A549 (cell line): ENCODE data around the gene TOB1. TPM values are rescaled to one million over a fixed set of nuclear protein-coding genes. Genes with fewer than 3 reads are reported as not detected.

Experiments used
- ATAC-seq, 2 experiments: fragments of 200-7000 bp in 1 of 2; fragments of >200 bp in 1 of 2; cut with Nextera tagmentation in 1 of 2; cut with Tn5 transposase in 1 of 2; 3 replicates each; pipeline versions ENCODE4 v1.8.0 to v1.9.1; 2018 to 2020; ENCODE audit warnings: mild to moderate bottlenecking in 1 of 2, moderate library complexity in 1 of 2
- CTCF ChIA-PET: fragments of 300-600 bp; sonication (Branson Sonifier 250); formaldehyde crosslinking; extraction: SDS; loops from one replicate; lab custom pipeline; 2021; ENCODE audit warnings: antibody characterized with exemption, inconsistent platforms; lab: Yijun Ruan, JAX
- POLR2A ChIA-PET: fragments of 350-600 bp; formaldehyde crosslinking; extraction: SDS; loops from one replicate; lab custom pipeline; 2021; ENCODE audit warnings: antibody characterized with exemption, inconsistent platforms; lab: Yijun Ruan, JAX
- DNase-seq, 2 experiments: peaks; one replicate each; pipeline versions ENCODE4 v3.0.0 to v3.0.0-alpha.2; 2011 to 2016; ENCODE audit warnings: low read depth in 1 of 2, low spot score in 1 of 2
- FAIRE-seq: peaks from 2 replicates; lab custom pipeline; 2011; peaks lifted over from hg19 to GRCh38; lab: Jason Lieb, UNC
- H3K27ac ChIP-seq, 2 experiments: fragments of >200 bp; sonication (Bioruptor Twin); formaldehyde crosslinking; 3 replicates each; pipeline ENCODE4 v1.5.1; 2016 to 2017
- H3K4me1 ChIP-seq: fragments of >200 bp; sonication (Bioruptor Twin); formaldehyde crosslinking; 3 replicates; pipeline ENCODE4 v1.6.1; 2016
- H3K4me2 ChIP-seq: fragments of >200 bp; sonication (Bioruptor Twin); formaldehyde crosslinking; 3 replicates; pipeline ENCODE4 v1.6.1; 2016
- H3K4me3 ChIP-seq: fragments of >200 bp; sonication (Bioruptor Twin); formaldehyde crosslinking; 3 replicates; pipeline ENCODE4 v1.5.1; 2016
- H3K9me3 ChIP-seq: fragments of >200 bp; sonication (Bioruptor Twin); formaldehyde crosslinking; 3 replicates; pipeline ENCODE4 v1.6.1; 2016
- ATOH8 ChIP-seq: fragments of 250-450 bp; sonication (Bioruptor Pico); IDR thresholded peaks from 2 replicates; pipeline ENCODE4 v1.5.0; 2020; ENCODE audit warnings: low read depth, mild to moderate bottlenecking, moderate library complexity
- CBX2 ChIP-seq: fragments of 200-600 bp; sonication (generic); IDR thresholded peaks from 2 replicates; pipeline ENCODE4 v1.6.1; 2016; ENCODE audit warnings: low read depth, mild to moderate bottlenecking, borderline replicate concordance
- CHD2 ChIP-seq: fragments of 150-350 bp; IDR thresholded peaks from 2 replicates; pipeline ENCODE4 v1.6.1; 2014; ENCODE audit warnings: low read length; ENCODE audit not compliant: partially characterized antibody
- EHF ChIP-seq: fragments of 250-450 bp; sonication (Bioruptor Pico); IDR thresholded peaks from 2 replicates; pipeline ENCODE4 v1.5.0; 2020; ENCODE audit warnings: mild to moderate bottlenecking
- ELK1 ChIP-seq: fragments of 150-350 bp; IDR thresholded peaks from 2 replicates; pipeline ENCODE4 v1.6.1; 2014; ENCODE audit warnings: low read depth, mild to moderate bottlenecking, low read length
- FOSB ChIP-seq: fragments of 250-450 bp; sonication (Bioruptor Pico); IDR thresholded peaks from 2 replicates; pipeline ENCODE4 v1.5.0; 2020; ENCODE audit warnings: mild to moderate bottlenecking, moderate library complexity
- FOSL2 ChIP-seq, 2 experiments: fragments of 450-650 bp in 1 of 2; fragments of >200 bp in 1 of 2; sonication (Bioruptor Twin) in 1 of 2; formaldehyde crosslinking; IDR thresholded peaks; 2 replicates each; pipeline versions ENCODE4 v1.5.0 to v1.6.1; 2016 to 2020; ENCODE audit warnings: mild to moderate bottlenecking in 1 of 2, moderate library complexity in 1 of 2
- FOXS1 ChIP-seq: fragments of 250-450 bp; sonication (Bioruptor Pico); IDR thresholded peaks from 2 replicates; pipeline ENCODE4 v1.5.0; 2020; ENCODE audit warnings: mild to moderate bottlenecking, moderate library complexity
- HDAC2 ChIP-seq: fragments of 200-600 bp; sonication (generic); IDR thresholded peaks from 2 replicates; pipeline ENCODE4 v1.6.1; 2016
- JUNB ChIP-seq: fragments of >200 bp; sonication (Bioruptor Twin); formaldehyde crosslinking; IDR thresholded peaks from 2 replicates; pipeline ENCODE4 v1.6.1; 2016
- MAX ChIP-seq: IDR thresholded peaks from 2 replicates; pipeline ENCODE4 v1.6.1; 2012
- MYC ChIP-seq: IDR thresholded peaks from 2 replicates; pipeline ENCODE4 v1.6.1; 2012; ENCODE audit warnings: mild to moderate bottlenecking, inconsistent platforms, low read length, improper control_type of control experiment, borderline replicate concordance
- PBX3 ChIP-seq: IDR thresholded peaks from 2 replicates; pipeline ENCODE4 v1.6.1; 2012
- POLR2A ChIP-seq: IDR thresholded peaks from 2 replicates; pipeline ENCODE4 v1.6.1; 2012; ENCODE audit warnings: mild to moderate bottlenecking, low read length
- RAD21 ChIP-seq, 2 experiments: fragments of >200 bp in 1 of 2; sonication (Bioruptor Twin) in 1 of 2; formaldehyde crosslinking in 1 of 2; IDR thresholded peaks in 1 of 2; conservative IDR thresholded peaks in 1 of 2; 2 replicates in 1 of 2; 3 replicates in 1 of 2; pipeline ENCODE4 v1.6.1; 2012 to 2018; ENCODE audit warnings: inconsistent platforms in 1 of 2
- RFX5 ChIP-seq: fragments of 450-650 bp; IDR thresholded peaks from 2 replicates; pipeline ENCODE4 v1.7.1; 2014; ENCODE audit warnings: antibody characterized with exemption, mild to moderate bottlenecking, moderate library complexity
- SREBF2 ChIP-seq: fragments of 450-650 bp; IDR thresholded peaks from 2 replicates; pipeline ENCODE4 v1.6.1; 2014; ENCODE audit warnings: mild to moderate bottlenecking, moderate library complexity
- TFCP2L1 ChIP-seq: fragments of 250-450 bp; sonication (Bioruptor Pico); IDR thresholded peaks from 2 replicates; pipeline ENCODE4 v1.5.0; 2021; ENCODE audit warnings: mild to moderate bottlenecking
- ZC3H11A ChIP-seq: fragments of 450-650 bp; IDR thresholded peaks from 2 replicates; pipeline ENCODE4 v1.6.1; 2014; ENCODE audit warnings: antibody characterized with exemption, mild to moderate bottlenecking
- ZFP36 ChIP-seq: fragments of 450-650 bp; IDR thresholded peaks from 2 replicates; pipeline ENCODE4 v1.6.1; 2014; ENCODE audit warnings: borderline replicate concordance; ENCODE audit not compliant: partially characterized antibody
- WGBS: methylation state at CpG from one replicate; pipeline ENCODE4 v1.1.6; 2017; ENCODE audit errors: missing lambda C conversion rate; 5-methylcytosine and 5-hydroxymethylcytosine counted together
- polyA plus RNA-seq, 4 experiments: library from polyadenylated mRNA; depleted of rRNA in 3 of 4; stranded (reverse); fragments of >200 nt; fragmentation: RNase III in 1 of 4; extraction: RNeasy Plus Mini Kit Qiagen cat#74134 plus additional on column Dnase treatment in 1 of 4; gene quantifications; 2 replicates in 3 of 4; 3 replicates in 1 of 4; pipeline ENCODE4 v1.2.3, GENCODE V29; 2011 to 2017

TOB1 gene
- polyA plus RNA-seq, 2 of the 4 experiments (the other 2 are of a cell fraction) = 111 to 133 TPM

- TF ChIP-seq ELK1 = no peak
- no peak for TF ChIP-seq SREBF2
- no peak for TF ChIP-seq ZC3H11A
Observed at GRCh38 chr17:50911450-50911849, 45.3 kb upstream of the TOB1 start (continued).

- H3K27ac ChIP-seq = peak overlapping the region; percentile 41 to 46; a peak in 4 of 6 replicates
- CTCF ChIA-PET = interaction anchor here (1.2 to 4.0 kb wide), 4 partner anchors 14 to 131 kb away, joined by 3 to 11 read pairs (median 6); no protein-coding TSS in a partner anchor
- FAIRE-seq = no peak
- H3K4me2 ChIP-seq = peak overlapping the region; percentile 21; the same call in 2 of the 3 replicates
- TF ChIP-seq RAD21 (conservative IDR thresholded peaks at IDR 0.05 in 1 of 2, IDR thresholded peaks at IDR 0.05 in 1 of 2) (no peak), EHF (no peak), HDAC2 (no peak), MYC (no peak), POLR2A (no peak), SREBF2 (no peak), ZFP36 (no peak), CHD2 (no peak), FOSB (CRISPR knock-in tag) (no peak), RFX5 (no peak), MAX (no peak), CBX2 (no peak), FOXS1 (no peak), ATOH8 (CRISPR knock-in tag) (no peak), TFCP2L1 (CRISPR knock-in tag) (no peak), FOSL2 (IDR thresholded peaks at IDR 0.05) (no peak), FOSL2 (CRISPR knock-in tag; IDR thresholded peaks at IDR 0.05) (no peak), PBX3 (no peak), JUNB (no peak)
- TF ChIP-seq, all 56 proteins: peak for 0
- POLR2A ChIA-PET = interaction anchor here (3.0 kb wide), 1 partner anchor 44 kb away, joined by 14 read pairs; the partner anchor contains the start of gene TOB1
- 79% methylated on average over 15 of the region's 15 CpGs for WGBS
- Histone ChIP-seq H3K9me3 (no peaks in the 10 kb centered on the region), H3K4me1 (peaks cover 25% of the 10 kb centered on the region), H3K4me3 (no peak overlapping the region)
- ATAC-seq (peak; percentile 18 to 37; a peak in 3 of 6 replicates), DNase-seq (no peak)
Observed at GRCh38 chr17:50909765-50910605, 43.8 kb upstream of the TOB1 start.
